Natural killer cell (primary cell): ENCODE results near the gene LRRC1. TPM values are rescaled to one million over a fixed set of nuclear protein-coding genes. Genes with fewer than 3 reads are reported as not detected.

Experiments used
- ATAC-seq, 3 donors: fragments of 150-1000 bp in 2 of 3; fragments of 200-7000 bp in 1 of 3; cut with Tn5 transposase; 1 replicate in 1 of 3; 2 replicates in 2 of 3; pipeline ENCODE4 v1.10.0; 2021; ENCODE audit warnings: mild to moderate bottlenecking in 2 of 3, moderate library complexity in 2 of 3
- DNase-seq, 2 donors: peaks; one replicate each; pipeline versions ENCODE4 v3.0.0 to v3.0.0-alpha.2; 2013 to 2021; ENCODE audit warnings: mixed read lengths in 1 of 2
- H3K27ac ChIP-seq: one replicate; pipeline ENCODE4 v1.5.1; 2013; ENCODE audit warnings: mild to moderate bottlenecking, low read length
- H3K27me3 ChIP-seq: one replicate; pipeline ENCODE4 v1.6.1; 2013; ENCODE audit warnings: low read length; ENCODE audit not compliant: control insufficient read depth, insufficient read depth
- H3K36me3 ChIP-seq: one replicate; pipeline ENCODE4 v1.6.1; 2013; ENCODE audit warnings: low read length; ENCODE audit not compliant: control insufficient read depth, insufficient read depth
- H3K4me1 ChIP-seq: one replicate; pipeline ENCODE4 v1.6.1; 2013; ENCODE audit warnings: low read length; ENCODE audit not compliant: control insufficient read depth, insufficient read depth
- H3K4me3 ChIP-seq: one replicate; pipeline ENCODE4 v1.5.1; 2013; ENCODE audit warnings: low read length
- H3K9me3 ChIP-seq: one replicate; pipeline ENCODE4 v1.6.1; 2013; ENCODE audit warnings: low read length; ENCODE audit not compliant: control insufficient read depth, insufficient read depth
- H3K27ac Mint-ChIP-seq, 2 donors: one replicate each; pipeline ENCODE4 v1.8.0; 2022; ENCODE audit warnings: mild to moderate bottlenecking in 2 of 2, mixed read lengths in 2 of 2, moderate library complexity in 1 of 2
- H3K27me3 Mint-ChIP-seq, 2 donors: one replicate each; pipeline ENCODE4 v1.8.0; 2022; ENCODE audit warnings: low read depth in 2 of 2, mixed read lengths in 2 of 2
- H3K36me3 Mint-ChIP-seq: one replicate; pipeline ENCODE4 v1.8.0; 2022; ENCODE audit warnings: mixed read lengths
- H3K4me1 Mint-ChIP-seq, 2 donors: one replicate each; pipeline ENCODE4 v1.8.0; 2022; ENCODE audit warnings: mixed read lengths in 2 of 2
- H3K4me3 Mint-ChIP-seq: one replicate; pipeline ENCODE4 v1.8.0; 2022; ENCODE audit warnings: mild to moderate bottlenecking, moderate library complexity, mixed read lengths
- H3K9me3 Mint-ChIP-seq, 2 donors: one replicate each; pipeline ENCODE4 v1.8.0; 2022; ENCODE audit warnings: mixed read lengths in 2 of 2
- CTCF ChIP-seq: fragments of 200-600 bp; IDR thresholded peaks from one replicate; pipeline ENCODE4 v1.8.0; 2022; ENCODE audit warnings: antibody characterized with exemption
- WGBS: methylation state at CpG from one replicate; pipeline ENCODE4 v1.1.7; 2013; ENCODE audit warnings: missing lambda C conversion rate; ENCODE audit not compliant: insufficient coverage; 5-methylcytosine and 5-hydroxymethylcytosine counted together
- intact Hi-C: fragments of 100-400 bp; cut with micrococcal nuclease; formaldehyde crosslinking; loops from one replicate; pipeline ENCODE4 v1.14.2; 2022
- total RNA-seq, 4 donors: library from RNA; stranded (reverse); fragments of 120-200 nt in 1 of 4; gene quantifications; one replicate each; pipeline versions ENCODE4 v1.2.3 to v1.2.4, GENCODE V29; 2013 to 2022

The LRRC1 gene
- total RNA-seq, 3 donors from 2014 or later (not counting 1 experiment from before 2014, with no cell fraction given), result 2.0 to 5.6 (median 3.7) TPM

- Histone ChIP-seq H3K27ac (no peak overlapping the region), H3K36me3 (no peaks in the 10 kb centered on the region), H3K4me1 (no peaks in the 10 kb centered on the region), H3K9me3 (no peaks in the 10 kb centered on the region), H3K27me3 (no peaks in the 10 kb centered on the region), H3K4me3 (no peak overlapping the region)
- Mint-ChIP-seq H3K27ac (no peak overlapping the region), H3K27me3 (no peaks in the 10 kb centered on the region), H3K9me3 (no peaks in the 10 kb centered on the region), H3K4me1 (no peaks in the 10 kb centered on the region), H3K36me3 (peaks cover 9% of the 10 kb centered on the region), H3K4me3 (no peak overlapping the region)
- TF ChIP-seq CTCF, result no peak
- no peak for DNase-seq
- no peak for ATAC-seq
- intact Hi-C loops, result no loop called here
- WGBS, result 86% methylated on average over 1 of the region's 2 CpGs
Measured at GRCh38 chr6:53903357-53903756, 108.6 kb downstream of the LRRC1 start.

- no peaks in the 10 kb centered on the region for H3K9me3 Mint-ChIP-seq
- Histone ChIP-seq H3K9me3 (no peaks in the 10 kb centered on the region), H3K4me3 (no peak overlapping the region), H3K27me3 (no peaks in the 10 kb centered on the region), H3K36me3 (no peaks in the 10 kb centered on the region), H3K27ac (no peak overlapping the region), H3K4me1 (no peaks in the 10 kb centered on the region)
- DNase-seq (no peak), ATAC-seq (no peak)
- H3K27ac Mint-ChIP-seq, result no peak overlapping the region
- no peak for TF ChIP-seq CTCF
- H3K4me3 Mint-ChIP-seq, result no peak overlapping the region
- intact Hi-C loops, result no loop called here
- 98% methylated on average over 3 of the region's 3 CpGs for WGBS
- H3K27me3 Mint-ChIP-seq, result no peaks in the 10 kb centered on the region
- H3K36me3 Mint-ChIP-seq, result peaks cover 9% of the 10 kb centered on the region
- H3K4me1 Mint-ChIP-seq, result no peaks in the 10 kb centered on the region
Measured at GRCh38 chr6:53906103-53906502, 111.3 kb downstream of the LRRC1 start.

- peaks cover 9% of the 10 kb centered on the region for H3K36me3 Mint-ChIP-seq
- intact Hi-C loops, result no loop called here
- H3K9me3 Mint-ChIP-seq, result no peaks in the 10 kb centered on the region
- ATAC-seq (no peak), DNase-seq (no peak)
- no peak overlapping the region for H3K27ac Mint-ChIP-seq
- no peaks in the 10 kb centered on the region for H3K9me3 ChIP-seq
- H3K36me3 ChIP-seq, result no peaks in the 10 kb centered on the region
- H3K27ac ChIP-seq, result no peak overlapping the region
- H3K4me1 ChIP-seq, result no peaks in the 10 kb centered on the region
- no peak for TF ChIP-seq CTCF
- H3K4me3 ChIP-seq, result no peak overlapping the region
- H3K27me3 ChIP-seq, result no peaks in the 10 kb centered on the region
- H3K4me1 Mint-ChIP-seq, result no peaks in the 10 kb centered on the region
- WGBS, result 82% methylated on average over 3 of the region's 3 CpGs
- no peak overlapping the region for H3K4me3 Mint-ChIP-seq
- no peaks in the 10 kb centered on the region for H3K27me3 Mint-ChIP-seq
Measured at GRCh38 chr6:53906842-53907241, 112.0 kb downstream of the LRRC1 start.

GRCh38 chr6:53910834-53911233 is 116.0 kb downstream of the LRRC1 start:
- Mint-ChIP-seq H3K4me3 (no peak overlapping the region), H3K27me3 (no peaks in the 10 kb centered on the region), H3K4me1 (no peaks in the 10 kb centered on the region), H3K27ac (no peak overlapping the region), H3K36me3 (peaks cover 6% of the 10 kb centered on the region), H3K9me3 (no peaks in the 10 kb centered on the region)
- Histone ChIP-seq H3K36me3 (peaks cover 12% of the 10 kb centered on the region), H3K27me3 (no peaks in the 10 kb centered on the region), H3K4me1 (no peaks in the 10 kb centered on the region), H3K27ac (no peak overlapping the region), H3K4me3 (no peak overlapping the region), H3K9me3 (no peaks in the 10 kb centered on the region)
- TF ChIP-seq CTCF, result no peak
- intact Hi-C loops, result no loop called here
- 93% methylated on average over 2 of the region's 4 CpGs for WGBS
- no peak for DNase-seq
- ATAC-seq, result no peak
